ENCODE results near the gene LIPN.
A peak's percentile ranks its signal among the peaks of the same experiment; 100 is the strongest.
"Not testable (repeated sequence)": the region's sequence is repeated elsewhere in the genome, so short reads cannot be mapped to it uniquely, and the experiment has no call there.

The LIPN gene

GRCh38 chr10:88759366-88760101 is at the start of gene LIPN:
LIPN (plus strand) TSS chr10:88760020; CDS start chr10:88761406, 1,386 bp downstream.
- no peak for DNase-seq (ENCODE audit: low read depth in 3 of 3)

GRCh38 chr10:88715517-88715916 is 44.3 kb upstream of the LIPN start:
- no peak for DNase-seq (ENCODE audit: low read depth in 3 of 3)

- no peak for DNase-seq (ENCODE audit: low read depth in 3 of 3)
Measured at GRCh38 chr10:88721392-88721791, 38.4 kb upstream of the LIPN start.

- DNase-seq (ENCODE audit: low read depth in 3 of 3), result no peak
Measured at GRCh38 chr10:88725798-88726197, 34.0 kb upstream of the LIPN start.

- peak in 1 of 3 experiments; percentile 4 for DNase-seq (ENCODE audit: low read depth in 3 of 3)
Measured at GRCh38 chr10:88728107-88728763, 31.6 kb upstream of the LIPN start.

- no peak for DNase-seq (ENCODE audit: low read depth in 3 of 3)
Measured at GRCh38 chr10:88730864-88731263, 29.0 kb upstream of the LIPN start.

GRCh38 chr10:88731296-88731695 is 28.5 kb upstream of the LIPN start:
- no peak for DNase-seq (ENCODE audit: low read depth in 3 of 3)

GRCh38 chr10:88733215-88733614 is 26.6 kb upstream of the LIPN start:
- no peak for DNase-seq (ENCODE audit: low read depth in 3 of 3)

- no peak for DNase-seq (ENCODE audit: low read depth in 3 of 3)
Measured at GRCh38 chr10:88735661-88736060, 24.2 kb upstream of the LIPN start.

GRCh38 chr10:88741921-88742320 is 17.9 kb upstream of the LIPN start:
- not testable (repeated sequence) for DNase-seq (ENCODE audit: low read depth in 3 of 3)

GRCh38 chr10:88742448-88742847 is 17.4 kb upstream of the LIPN start:
- DNase-seq (ENCODE audit: low read depth in 3 of 3), result no peak

GRCh38 chr10:88744002-88744401 is 15.8 kb upstream of the LIPN start:
- DNase-seq (ENCODE audit: low read depth in 3 of 3), result no peak

- DNase-seq (ENCODE audit: low read depth in 3 of 3), result no peak
Measured at GRCh38 chr10:88745633-88746032, 14.2 kb upstream of the LIPN start.

- no peak for DNase-seq (ENCODE audit: low read depth in 3 of 3)
Measured at GRCh38 chr10:88754287-88754686, 5.5 kb upstream of the LIPN start.

GRCh38 chr10:88755753-88756152 is 4.1 kb upstream of the LIPN start:
- no peak for DNase-seq (ENCODE audit: low read depth in 3 of 3)

- DNase-seq (ENCODE audit: low read depth in 3 of 3), result no peak
Measured at GRCh38 chr10:88756660-88757059, 3.2 kb upstream of the LIPN start.

GRCh38 chr10:88762906-88763305 is 3.1 kb downstream of the LIPN start:
- DNase-seq (ENCODE audit: low read depth in 3 of 3), result no peak

- DNase-seq (ENCODE audit: low read depth in 3 of 3), result no peak
Measured at GRCh38 chr10:88763441-88763840, 3.6 kb downstream of the LIPN start.

- no peak for DNase-seq (ENCODE audit: low read depth in 3 of 3)
Measured at GRCh38 chr10:88764110-88764509, 4.3 kb downstream of the LIPN start.

- no peak for DNase-seq (ENCODE audit: low read depth in 3 of 3)
Measured at GRCh38 chr10:88765816-88766215, 6.0 kb downstream of the LIPN start.

- DNase-seq (ENCODE audit: low read depth in 3 of 3), result no peak
Measured at GRCh38 chr10:88769384-88769783, 9.6 kb downstream of the LIPN start.

GRCh38 chr10:88781206-88781605 is 21.4 kb downstream of the LIPN start:
- no peak for DNase-seq (ENCODE audit: low read depth in 3 of 3)

- no peak for DNase-seq (ENCODE audit: low read depth in 3 of 3)
Measured at GRCh38 chr10:88782222-88782621, 22.4 kb downstream of the LIPN start.
